NCI-H2171 treated with DMSO at 0.1 percent for 48 hours (cell line): Measurements from ENCODE around the gene NLRP6.
"Not testable (repeated sequence)": the region's sequence is repeated elsewhere in the genome, so short reads cannot be mapped to it uniquely, and the experiment has no call there.

ENCODE experiments used
- DNase-seq: peaks from one replicate; lab custom pipeline; 2025; lab: John Stamatoyannopoulos, UW

The NLRP6 gene

GRCh38 chr11:278001-278951 lies at the start of gene NLRP6:
Gene NLRP6 (plus strand): TSS chr11:278407. CDS start chr11:278570, 163 bp downstream.
- DNase-seq, result no peak

DNA sequence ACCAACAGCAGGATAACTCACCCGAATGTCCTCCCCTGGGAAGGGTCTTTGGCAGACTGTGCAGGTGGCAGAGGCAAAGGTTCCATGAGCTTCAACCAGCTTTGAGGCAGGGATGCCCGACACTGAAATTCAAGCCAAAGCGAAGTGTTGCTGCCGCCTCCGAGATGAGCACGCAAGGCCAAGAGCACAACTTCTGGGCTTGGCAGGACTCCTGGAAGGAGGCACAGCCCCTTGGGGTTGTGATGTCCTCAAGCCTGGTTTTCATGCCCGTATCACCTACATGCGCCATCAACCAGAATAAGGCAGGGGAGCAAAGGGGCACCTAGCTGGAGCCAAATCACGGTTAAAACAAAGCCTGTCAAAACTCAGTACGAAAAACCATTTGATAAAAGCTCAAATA lies 47.8 kb upstream of the NLRP6 start:
- no peak for DNase-seq

- no peak for DNase-seq
These were observed 45.2 kb upstream of the NLRP6 start for GRCh38 chr11:232783-233565.

- DNase-seq, result no peak
These were observed 43.0 kb upstream of the NLRP6 start for GRCh38 chr11:235180-235579.

DNA sequence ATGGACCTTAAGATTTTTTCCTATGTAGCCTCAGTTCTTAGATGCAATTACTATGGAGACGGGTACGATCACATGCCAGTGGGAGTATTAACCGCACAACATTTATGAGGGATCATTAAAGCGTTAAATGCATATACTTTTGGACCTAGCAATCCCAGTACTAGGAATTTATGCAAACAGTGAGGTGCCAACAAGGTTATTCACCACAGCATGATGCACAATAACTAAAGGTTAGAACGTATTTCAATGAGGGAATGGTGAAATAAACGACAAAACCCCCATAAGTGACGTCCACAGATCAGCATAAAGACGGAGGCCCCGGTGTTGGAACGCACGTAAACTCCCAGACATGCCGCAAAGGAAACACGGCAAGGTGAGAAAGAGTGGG lies 42.6 kb upstream of the NLRP6 start:
- peak; percentile 25 for DNase-seq

DNA sequence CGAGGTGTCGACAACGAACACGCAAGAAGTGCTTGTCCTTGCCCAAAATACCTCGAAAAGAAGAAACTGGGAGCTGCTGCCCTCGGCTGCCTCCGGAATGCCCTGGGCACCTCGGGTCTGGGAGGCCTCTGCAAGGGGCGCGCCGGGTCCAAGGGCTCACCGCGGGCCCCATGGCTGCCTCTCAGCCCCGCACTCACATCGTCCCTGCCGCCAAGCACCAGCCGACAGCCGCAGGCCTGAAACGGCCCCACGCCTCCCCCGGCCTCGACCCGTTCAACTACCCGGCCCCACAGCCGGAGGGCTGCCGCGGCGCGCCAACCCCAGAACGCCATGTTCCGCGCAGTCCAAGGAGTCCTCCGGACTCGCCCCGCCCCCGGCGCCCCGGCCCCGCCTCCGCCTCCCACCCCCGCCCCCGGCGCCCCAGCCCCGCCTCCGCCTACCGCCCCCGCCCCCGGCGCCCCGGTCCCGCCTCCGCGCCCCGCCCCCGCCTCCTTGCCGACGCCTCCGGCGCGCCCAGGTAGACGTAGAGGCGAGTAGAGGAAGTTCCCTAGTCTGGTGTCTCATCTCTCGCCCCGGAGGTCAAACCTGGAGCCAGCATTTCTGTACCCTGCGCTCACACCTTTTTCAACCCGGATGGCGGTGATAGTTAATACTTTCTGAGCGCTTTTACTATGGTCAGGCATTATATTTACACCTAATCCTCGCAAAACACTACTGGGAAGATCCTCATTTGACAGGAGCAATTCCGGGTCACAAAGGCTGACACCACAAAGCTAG lies 42.0 kb upstream of the NLRP6 start, which contains the start of gene SIRT3:
SIRT3 (minus strand) TSS at position 346 of the 777 bp plus-strand sequence; CDS start at position 332, 14 bp downstream.
- peak; percentile 74 for DNase-seq

DNA sequence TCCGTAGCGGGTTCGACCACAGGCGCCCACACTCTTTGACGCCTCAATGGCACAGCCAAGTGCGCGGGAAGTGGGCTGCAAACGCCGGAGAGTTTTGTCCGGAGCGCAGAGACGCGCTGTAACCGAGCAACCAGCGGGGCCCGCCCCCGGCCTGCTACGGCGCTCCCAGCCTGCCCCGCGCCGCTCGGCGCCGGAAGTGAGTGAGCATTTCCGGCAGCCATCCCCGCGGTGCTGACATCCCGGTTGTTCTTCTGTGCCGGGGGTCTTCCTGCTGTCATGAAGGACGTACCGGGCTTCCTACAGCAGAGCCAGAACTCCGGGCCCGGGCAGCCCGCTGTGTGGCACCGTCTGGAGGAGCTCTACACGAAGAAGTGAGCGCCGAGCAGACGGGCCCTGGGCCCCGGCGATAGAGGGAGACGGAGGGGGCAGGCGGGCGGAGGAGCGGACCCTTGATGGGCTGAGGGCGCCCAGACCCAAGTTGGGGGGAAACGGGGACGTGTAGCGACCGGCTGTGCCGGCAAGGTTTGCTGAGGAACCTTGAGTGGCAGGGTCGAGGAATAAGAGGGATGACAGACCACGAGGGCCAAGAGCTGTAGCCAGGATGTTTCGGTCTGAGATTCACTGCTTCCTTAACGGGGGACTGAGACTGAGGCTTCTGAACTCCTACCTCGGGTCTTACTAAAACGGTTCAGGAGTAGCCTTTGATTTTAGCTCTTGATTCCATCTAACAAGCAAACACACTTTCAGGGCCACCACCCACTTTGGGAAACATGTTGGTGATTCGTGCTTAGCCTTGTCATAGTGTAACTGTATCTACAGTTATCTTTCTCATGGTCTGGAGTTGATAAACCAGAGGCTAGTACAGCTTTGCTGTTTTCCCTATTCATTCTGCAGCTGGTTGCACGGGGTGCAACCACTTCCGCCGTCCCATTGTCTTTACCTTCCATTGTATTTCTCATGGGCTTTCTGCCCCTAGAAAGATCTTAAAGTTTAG lies 41.1 kb upstream of the NLRP6 start, which contains the start of gene PSMD13:
PSMD13 (plus strand) TSS at position 203 of the 994 bp plus-strand sequence; CDS start at position 277, 74 bp downstream.
- peak; percentile 69 for DNase-seq

DNA sequence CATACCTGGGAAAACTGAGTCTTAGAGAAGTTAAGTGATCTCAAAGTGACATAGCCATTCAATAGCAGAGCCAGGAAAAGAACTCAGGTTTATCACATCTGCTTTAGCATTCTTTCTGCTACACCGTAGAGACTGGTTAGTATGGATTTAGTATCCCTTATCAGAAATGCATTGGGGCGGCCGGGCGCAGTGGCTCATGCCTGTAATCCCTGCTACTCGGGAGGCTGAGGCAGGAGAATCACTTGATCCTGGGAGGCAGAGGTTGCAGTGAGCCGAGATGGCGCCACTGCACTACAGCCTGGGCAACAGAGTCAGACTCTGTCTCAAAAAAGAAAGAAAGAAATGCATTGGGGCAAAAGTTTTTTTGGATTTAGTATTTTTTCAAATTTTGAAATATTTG lies 39.9 kb upstream of the NLRP6 start:
- not testable (repeated sequence) for DNase-seq

DNA sequence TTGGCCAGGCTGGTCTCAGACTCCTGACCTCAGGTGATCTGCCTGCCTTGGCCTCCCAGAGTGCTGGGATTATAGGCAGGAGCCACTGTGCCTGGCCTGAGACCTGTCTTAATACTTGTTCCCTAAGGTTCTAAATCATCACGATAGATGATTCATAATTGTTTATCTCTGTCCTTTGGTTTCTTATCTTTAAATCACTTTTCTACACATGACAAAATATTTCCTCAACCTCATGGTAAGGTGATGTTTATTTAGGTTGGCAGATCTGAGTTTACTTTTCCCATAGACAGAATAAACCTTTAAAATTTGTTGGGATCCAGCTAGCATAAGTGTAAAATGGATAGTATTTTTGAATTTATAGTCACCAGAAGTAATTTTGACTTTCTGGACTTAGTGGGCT lies 37.9 kb upstream of the NLRP6 start:
- DNase-seq, result no peak

DNA sequence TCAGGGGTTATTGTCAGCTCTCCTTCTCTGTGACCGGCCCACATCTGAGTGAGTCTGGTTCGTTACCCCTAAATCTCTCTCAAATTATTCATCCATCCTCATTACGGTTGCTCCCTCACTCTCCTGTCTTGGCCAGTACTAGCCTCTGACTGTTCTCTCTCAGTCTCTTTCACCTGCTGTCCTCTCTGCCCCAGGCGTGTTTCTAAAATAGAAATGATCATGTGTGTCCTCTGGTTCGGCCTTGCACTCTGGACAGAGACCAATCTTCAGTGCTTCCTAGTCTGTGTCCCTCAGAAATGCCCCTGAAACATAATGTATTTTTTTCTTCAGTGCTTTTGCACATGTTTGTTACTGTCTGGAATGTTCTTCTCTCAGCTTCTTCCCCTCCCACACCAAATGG lies 36.6 kb upstream of the NLRP6 start:
- DNase-seq, result no peak

DNA sequence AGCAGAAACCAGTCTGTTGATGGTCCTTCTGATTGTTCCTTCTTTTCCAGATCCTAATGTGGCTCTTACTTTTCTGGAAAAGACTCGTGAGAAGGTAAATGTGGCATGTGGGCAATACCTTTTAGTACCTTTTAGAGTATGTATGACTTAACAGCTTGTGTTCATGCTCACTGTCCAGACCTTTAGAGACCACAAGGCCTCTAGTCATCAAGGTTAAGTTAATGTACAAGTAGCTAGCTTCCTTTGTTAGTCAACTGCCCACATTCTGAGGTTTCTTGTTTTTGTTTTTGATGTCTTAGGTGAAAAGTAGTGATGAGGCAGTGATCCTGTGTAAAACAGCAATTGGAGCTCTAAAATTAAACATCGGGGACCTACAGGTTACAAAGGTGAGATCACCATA lies 33.8 kb upstream of the NLRP6 start:
- no peak for DNase-seq

DNA sequence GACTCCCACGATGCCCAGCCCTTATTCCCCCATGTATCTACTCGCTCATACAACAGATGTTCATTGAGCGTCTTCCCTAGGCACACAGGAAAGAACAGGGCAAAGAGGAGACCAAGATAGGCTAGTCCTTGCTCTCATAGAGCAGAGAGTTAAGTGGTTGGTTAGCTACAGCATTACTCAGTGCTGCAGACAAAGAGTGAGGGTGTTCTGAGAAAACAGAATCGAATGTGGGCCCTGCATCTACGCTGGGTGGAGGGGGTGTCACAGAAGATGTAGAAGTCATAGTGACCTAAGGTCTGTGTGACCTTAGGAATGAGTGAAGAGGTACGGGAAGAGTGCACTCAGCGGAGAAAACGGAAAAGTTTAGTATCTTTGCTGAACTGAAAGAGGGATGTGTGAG lies 29.1 kb upstream of the NLRP6 start:
- no peak for DNase-seq

- no peak for DNase-seq
These were observed 27.9 kb upstream of the NLRP6 start for GRCh38 chr11:250274-250673.

DNA sequence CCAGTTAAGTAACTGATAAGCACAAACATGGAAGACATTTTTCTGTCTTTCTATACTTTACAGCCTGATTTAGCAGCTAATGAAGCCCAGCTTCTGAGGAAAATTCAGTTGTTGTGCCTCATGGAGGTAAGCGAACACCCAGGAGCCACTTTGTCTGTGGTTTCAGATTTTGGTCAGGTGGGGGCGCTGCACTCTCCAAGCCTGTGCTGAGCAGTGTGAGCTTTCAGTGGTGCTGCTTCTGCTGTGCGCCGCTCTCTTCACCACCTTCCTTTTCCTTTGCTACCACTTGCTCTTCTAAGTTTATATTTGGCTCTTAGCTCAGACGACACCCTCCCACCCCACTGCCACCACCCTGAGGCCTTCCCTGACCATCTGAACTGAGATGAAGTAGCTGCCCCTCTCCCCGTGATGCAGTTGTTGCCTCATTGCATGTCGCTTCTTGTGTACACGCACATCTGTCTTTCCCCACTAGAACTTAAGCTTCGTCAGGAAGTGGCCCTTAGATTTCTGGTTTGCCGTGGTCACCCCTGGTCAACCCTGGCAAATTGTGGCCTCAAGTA lies 27.4 kb upstream of the NLRP6 start:
- DNase-seq, result no peak

DNA sequence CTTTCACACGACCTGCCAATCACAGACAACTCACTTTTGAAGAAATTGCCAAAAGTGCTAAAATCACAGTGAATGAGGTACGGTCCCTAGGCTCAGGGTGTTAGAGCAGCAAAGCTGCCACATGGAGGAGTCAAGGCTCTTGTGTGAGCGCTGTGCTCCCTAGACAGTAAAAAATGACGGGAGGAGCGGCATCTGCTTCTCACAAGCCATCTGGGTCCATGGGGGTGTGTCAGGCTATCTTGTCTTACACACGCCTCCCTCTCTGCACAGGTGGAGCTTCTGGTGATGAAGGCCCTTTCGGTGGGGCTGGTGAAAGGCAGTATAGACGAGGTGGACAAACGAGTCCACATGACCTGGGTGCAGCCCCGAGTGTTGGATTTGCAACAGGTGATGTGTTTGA lies 26.7 kb upstream of the NLRP6 start:
- DNase-seq, result peak; percentile 3

- no peak for DNase-seq
These were observed 25.5 kb upstream of the NLRP6 start for GRCh38 chr11:252666-253065.

- no peak for DNase-seq
These were observed 24.9 kb upstream of the NLRP6 start for GRCh38 chr11:253160-253885.

DNA sequence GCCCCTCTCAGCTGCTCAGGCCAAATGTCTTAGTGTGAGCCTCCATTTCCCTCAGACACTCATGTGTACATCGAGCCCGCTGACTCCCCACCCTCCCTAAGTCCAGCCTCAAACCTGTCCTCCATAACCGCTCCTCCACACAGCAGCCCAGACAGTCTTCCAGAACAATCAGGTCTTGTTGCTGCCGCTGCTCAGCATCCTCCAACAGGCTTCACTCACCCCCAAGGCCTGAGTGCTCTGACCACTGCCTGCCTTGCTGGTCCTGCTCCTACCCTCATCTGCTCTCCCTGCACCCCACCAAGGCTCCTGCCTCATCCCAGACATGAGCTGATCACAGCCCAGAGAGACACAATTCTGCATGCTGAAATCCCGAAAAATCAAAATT lies 24.3 kb upstream of the NLRP6 start:
- no peak for DNase-seq

GRCh38 chr11:255176-255575 lies 23.0 kb upstream of the NLRP6 start:
- no peak for DNase-seq

DNA sequence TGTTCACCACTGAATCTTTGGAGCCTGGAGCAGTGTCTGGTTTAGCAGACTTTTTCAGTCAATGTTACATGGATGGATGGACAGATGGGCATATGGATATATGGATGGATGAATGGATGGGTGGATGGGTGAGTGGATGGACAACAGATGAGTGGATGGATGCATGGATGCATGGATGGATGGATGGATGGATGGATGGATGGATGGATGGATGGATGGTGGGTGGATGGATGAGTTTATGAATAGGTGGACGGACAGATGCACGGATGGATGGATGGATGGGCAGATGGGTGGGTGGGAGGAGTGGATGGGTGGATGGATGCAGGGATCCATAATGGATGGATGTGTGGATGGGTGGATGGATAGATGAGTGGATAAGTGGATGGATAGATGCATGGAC lies 22.4 kb upstream of the NLRP6 start:
- DNase-seq, result no peak
